Activated CD4-positive, alpha-beta T cell treated with anti-CD3 and anti-CD28 coated beads, Interleukin-2, Interleukin-4, amounts not matched to agents 100 ng/mL and 50 ng/mL, durations not matched to agents 16 hours and 8 hours (primary cell): ENCODE results near the gene CDC45.

Experiments used
- DNase-seq: peaks from one replicate; pipeline ENCODE4 v3.0.0-alpha.2; 2020; ENCODE audit warnings: low spot score

The CDC45 gene

DNA sequence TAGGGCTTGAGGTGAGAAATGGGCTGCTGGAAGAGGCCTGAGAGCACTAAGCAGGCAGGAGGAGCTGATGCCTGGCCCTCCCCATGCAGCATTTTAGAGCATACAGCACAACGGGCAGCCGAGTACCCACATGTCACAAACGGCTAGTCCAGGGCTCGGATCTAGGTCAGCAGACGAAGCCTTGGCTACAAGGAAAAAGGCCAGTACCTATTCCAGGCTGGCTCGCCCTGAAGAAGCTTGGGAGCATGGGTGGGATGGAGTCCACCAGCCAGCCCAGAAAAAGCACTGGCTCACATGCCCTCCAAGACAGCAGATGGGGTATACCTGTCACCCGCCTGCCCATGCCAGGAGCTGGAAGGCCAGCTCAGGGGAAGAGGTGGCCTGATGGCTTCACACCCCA is 10.3 kb upstream of the CDC45 start:
- no peak for DNase-seq

DNA sequence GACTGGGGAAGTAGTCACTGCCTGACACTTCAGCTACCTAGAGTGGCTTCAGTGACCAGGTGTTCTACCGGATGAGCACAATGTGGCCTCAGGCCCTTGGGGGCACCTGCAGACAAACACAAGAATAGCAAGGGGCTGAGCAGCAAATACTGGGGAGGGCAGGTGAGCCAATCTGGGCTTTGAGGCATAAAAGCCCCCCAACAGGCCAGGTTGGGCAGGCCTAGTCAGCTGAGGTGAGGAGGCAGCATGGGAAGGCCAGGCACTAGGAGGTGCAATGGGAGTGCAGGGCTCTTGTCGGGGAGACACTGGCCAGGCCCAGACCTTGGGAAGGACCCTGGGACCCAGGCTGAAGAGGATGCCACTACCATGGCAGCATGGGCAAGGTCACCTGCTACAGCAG is 9.7 kb upstream of the CDC45 start:
- no peak for DNase-seq

DNA sequence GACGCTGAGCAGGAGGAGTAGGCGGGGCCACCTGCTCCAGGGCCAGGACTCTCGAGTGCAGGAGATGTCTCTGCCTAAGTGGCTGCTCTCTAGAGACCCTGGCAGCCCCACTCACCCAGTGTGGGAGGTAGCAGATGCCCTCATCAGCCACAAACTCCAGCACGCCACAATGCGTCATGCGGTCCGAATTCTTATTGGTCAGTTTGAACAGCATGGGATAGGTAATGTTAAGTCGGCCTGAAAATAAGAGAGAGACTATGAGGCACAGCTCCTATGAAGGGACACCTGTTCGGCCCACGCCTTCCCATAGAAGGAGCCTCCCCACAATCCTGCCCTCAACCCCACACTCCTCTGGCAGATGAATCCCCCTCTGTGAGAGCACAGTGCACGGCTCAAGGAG is 8.1 kb upstream of the CDC45 start:
- no peak for DNase-seq

DNA sequence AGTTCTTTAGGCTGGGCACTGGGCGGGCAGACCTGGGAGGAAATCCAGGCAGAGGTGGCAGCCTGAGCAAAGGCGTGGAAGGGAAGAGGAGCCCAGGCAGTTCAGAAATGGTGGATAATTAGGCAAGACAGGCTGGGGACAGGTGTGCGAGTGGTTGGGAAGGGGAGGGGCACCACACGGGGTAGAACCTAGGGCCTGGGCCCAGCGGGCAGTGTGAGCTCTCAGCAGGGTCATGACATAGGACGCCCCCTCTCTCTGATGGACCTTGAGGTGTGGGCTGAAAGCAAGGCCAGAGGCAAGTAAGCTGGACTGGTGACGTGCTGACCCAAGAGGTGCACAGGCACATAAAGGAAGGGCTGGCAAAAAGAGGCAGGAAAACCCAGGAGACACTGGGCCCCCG is 7.5 kb upstream of the CDC45 start:
- DNase-seq: no peak

DNA sequence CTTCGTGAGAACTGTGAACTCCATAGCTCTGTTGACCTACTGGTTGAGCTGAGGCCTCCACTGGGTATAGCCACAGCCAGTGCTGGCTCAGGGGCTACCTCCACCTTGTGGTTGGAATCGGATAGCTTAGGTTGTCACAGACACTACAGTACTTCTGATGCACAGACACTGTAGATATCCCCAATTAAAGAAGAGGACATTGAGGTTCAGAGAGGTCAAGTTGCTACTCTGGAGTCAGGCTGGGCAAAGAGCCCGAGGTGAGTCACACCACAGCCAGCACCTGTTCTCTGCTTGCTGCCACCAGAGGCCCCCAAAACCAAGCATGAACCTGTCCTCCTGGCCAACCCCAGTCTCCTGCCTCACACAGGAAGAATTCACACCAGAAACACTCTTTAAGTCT is 6.1 kb upstream of the CDC45 start:
- no peak for DNase-seq

DNA sequence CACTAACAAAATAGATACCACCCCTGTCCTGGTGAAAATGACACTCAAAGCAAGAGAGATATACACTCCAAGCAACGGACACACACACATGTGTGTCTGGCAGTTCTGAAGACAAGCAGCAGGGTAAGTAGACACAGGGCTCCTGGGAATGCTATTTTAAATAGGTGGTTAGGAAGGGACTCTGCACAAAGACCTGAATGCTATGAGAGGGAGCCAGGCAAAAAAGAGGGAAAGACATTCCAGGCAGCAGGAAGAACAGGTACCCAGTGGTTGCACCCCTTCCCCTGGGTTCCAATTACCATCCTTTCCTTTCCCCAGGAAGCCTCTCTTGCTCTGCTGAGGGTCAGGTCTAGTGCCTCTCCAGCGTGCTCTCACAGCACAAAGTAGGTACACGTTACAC is 3.7 kb upstream of the CDC45 start:
- DNase-seq: no peak

DNA sequence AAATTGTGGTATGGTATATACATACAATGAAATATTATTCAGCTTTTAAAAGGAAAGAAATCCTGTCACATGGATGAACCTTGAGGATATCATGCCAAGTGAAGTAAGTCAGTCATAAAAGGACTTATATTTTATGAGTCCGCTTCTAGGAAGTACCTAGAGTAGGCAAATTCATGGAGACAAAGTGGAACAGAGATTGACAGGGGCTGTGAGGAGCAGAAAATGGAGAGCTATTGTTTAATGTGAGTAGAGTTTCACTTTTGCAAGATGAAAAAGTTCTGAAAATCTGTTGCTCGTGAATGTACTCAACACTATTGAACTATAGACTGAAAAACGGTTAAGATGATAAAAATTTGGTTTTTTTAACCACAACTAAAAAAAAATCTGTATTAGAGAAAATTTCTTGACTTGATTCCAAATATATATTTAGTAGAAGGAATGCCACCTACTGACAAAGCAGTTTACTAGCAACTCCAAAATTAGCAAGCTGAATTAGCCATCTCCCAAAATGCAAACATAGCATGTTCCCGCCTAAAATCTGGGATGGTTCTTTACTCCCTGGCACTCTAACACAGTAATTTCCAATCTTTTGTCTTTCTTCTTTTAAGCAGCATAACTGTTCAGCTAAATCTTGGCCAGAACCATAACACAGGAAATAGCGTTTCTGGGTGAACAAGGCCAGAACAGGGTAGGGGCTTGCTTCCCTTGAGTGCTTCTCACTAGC is 2.2 kb upstream of the CDC45 start:
- DNase-seq: peak; percentile 6

DNA sequence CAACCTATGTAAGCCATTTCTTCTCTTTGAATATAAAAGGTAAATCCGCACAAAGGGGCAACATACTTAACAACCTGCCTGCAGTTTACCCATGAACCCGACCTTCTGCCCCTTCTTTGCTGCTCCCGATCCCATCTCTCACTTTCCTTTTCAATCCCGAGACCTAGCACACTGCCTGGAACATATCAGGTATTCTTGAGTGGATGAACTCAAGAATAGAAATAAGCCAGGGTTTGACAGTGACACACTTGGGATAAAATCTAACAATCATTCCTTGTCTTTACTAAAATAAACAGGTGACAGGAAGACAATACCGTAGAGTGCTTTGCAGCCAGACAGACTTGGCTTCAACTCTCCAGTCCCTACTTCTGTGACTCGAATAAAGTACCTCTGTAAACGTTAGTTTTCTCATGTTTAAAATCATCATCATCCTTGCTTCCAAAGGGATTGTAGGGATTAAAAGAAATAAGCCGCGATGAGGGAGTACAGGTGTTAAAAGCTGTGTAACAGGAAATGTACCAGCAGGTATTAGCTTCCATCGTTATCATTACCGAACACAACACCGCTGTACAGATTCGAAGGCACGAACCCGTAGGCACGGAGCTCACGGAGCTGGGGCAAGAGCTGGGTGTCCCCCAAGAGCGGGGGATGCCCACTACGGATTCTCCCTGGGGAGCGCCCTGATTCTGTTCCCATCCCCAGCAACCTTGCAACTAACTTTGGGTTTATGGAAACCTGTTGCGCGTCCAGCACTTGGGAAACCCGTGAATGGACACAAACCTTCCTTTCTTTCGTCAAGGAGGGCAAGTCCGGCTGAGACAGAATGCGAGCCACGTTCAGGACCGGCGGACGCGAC is 1.4 kb upstream of the CDC45 start:
- DNase-seq: no peak

DNA sequence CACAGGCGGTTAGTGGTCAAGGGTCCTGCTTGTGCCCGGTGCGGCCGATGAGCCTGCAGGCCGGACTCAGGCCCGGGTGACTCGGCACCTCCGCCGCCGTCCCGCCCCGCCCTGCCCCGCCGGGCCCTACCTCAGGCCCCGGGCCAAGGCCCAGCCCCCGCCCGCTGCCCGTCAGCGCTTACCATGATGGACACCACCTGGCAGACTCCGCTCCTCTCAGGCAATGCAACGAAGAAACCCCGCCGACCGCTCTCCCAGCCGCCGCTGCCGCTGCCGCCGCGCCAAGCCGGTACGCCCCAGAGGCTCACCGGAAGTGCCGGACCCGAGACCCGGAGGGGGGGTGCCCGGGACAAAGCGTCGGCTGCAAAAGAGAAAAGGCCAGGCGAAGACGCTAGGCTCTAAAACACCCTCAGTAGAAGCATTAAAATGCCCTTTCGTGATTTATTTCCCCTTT is 792 bp upstream of the CDC45 start, which contains the start of gene UFD1:
TSS of gene UFD1 (minus strand) at position 293 of the 454 bp plus-strand sequence. CDS start at position 185, 108 bp downstream.
- DNase-seq: peak; percentile 82

DNA sequence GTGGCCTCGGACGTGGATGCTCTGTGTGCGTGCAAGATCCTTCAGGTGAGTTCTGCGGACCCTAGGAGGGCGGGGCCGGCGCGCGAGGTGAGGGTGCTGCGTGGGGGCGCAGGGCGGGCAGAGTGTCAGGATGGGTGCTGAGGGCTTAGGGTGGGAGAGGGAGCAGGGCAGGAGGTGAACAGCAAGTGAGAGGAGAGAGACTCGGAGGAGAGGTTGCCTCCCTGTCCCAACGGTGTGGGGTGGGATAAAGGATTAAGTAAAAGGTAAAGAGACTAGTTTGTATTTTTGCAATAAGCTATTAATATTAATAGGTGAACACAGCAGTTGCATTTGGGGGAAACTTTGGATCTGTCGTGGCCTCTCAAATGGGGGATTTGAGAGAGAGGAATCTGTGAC is 451 bp downstream of the CDC45 start:
- no peak for DNase-seq

DNA sequence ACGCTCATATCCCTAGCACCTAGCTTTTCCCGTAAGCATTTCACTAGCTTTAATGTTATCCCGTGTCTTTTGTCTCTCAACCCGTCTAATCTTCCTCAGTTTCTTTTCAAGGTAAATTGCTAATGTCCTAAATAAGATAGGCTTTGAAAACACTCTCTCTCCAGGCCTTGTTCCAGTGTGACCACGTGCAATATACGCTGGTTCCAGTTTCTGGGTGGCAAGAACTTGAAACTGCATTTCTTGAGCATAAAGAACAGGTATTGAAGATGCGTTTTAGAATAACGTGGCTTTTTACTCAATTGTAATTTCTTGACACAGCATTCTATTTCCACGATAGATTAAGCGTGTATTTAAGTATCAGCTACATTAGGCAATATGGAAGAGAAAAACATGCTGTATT is 1.1 kb downstream of the CDC45 start:
- no peak for DNase-seq

DNA sequence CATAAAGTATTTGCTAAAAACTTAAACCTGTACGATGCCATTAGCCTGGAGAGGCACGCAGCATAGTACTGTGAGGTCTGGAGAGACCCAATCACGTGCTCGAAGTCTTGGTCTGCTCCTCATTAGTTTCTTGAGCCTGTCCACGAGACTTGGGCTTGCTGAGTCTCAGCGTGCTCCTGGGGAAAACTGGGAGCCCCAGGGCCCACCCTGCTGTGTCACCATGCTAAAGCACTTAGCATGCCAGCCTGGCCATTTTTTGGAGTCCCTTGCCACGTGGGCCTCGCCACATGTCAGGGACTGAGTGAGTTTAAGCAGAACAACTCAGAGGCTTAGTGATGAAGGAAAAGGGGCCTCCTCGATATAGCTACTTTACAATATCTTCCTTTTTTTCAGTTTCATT is 2.6 kb downstream of the CDC45 start:
- no peak for DNase-seq

DNA sequence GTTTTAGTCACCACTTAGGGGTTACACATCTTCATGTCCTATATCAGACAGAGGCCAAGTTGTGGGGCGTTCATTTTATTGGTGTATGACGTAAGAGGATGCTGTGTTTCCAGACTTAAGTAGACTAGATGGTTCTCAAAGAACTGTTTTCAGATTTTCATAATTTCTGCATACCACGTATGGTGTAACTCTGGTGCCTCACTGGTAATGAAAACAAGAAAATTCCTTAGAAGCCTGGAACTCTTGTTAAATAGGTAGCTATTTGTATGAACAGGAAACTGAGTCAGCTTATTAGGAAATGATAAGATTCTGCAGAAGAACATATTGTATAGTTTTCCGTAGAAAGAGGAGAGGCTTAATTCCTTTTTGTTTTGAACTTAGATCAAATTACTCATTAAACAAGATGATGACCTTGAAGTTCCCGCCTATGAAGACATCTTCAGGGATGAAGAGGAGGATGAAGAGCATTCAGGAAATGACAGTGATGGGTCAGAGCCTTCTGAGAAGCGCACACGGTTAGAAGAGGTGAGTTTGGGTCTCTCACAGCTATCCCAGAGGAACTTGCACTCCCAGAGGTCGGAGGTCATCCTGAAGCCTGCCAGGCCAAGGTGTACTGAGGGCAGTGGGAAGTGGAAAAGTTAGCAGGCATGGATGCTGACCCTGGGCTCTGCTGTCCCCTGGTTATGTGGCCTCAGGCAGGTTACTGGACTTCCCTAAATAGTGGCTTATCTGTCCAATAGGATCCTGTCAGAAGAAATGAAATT is 3.9 kb downstream of the CDC45 start:
- no peak for DNase-seq

DNA sequence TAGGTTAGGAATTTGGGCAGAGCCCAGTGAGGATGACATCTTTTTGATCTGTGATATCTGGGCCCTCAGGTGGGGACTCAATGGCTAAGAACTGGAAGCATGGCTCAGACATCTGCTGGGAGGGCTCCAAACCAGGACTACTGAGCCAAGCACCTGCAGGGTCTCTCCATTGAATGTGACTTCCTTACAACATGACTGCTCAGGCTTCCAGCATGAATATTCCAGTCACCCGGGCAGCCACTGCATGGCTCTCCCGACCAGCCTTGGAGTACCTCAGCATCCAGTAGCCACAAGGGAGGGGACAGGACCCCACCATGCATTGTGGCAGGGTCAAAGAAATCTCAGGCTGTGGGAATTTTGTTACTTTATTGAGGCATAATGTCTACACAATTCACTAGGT is 8.6 kb downstream of the CDC45 start:
- DNase-seq: no peak

DNA sequence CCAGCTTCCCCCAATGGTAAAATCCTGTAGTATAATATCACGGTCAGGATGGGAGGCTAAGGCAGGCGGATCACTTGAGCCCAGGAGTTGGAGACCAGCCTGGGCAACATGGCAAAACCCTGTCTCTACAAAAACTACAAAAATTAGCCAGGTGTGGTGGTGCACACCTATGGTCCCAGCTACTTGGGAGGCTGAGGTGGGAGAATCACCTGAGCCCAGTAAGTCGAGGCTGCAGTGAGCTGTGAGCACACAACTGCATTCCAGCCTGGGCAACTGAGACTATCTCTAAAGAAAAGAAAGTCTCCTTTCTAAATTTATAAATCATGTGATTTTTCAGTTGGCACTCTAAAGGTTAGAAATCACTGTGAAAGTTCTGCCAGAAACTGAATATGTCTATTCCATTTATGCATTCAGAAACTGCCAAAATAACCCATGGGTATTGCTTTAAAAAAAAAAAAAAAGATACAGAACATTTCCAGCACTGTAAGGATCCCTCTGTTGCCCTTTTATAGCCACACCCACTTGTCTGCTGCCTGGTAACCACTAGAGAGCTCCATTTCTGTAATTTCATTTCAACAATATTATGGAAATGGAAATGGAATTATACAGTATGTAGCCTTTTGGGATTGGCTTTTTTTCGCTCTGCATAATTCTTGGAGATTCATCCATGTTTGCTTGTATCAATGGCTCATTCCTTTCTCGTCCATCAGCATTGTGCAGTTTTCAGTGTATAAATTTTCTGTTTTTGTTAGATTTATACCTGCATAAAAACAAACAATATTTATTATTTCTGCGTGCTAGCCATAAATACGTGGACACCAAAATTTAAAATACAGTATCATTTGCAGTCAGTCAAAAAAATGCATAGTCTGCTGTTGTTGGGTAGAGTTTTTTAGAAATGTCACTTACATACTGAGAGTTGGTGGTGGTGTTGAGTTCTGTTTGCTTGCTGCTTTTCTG is 9.4 kb downstream of the CDC45 start:
- DNase-seq: no peak

DNA sequence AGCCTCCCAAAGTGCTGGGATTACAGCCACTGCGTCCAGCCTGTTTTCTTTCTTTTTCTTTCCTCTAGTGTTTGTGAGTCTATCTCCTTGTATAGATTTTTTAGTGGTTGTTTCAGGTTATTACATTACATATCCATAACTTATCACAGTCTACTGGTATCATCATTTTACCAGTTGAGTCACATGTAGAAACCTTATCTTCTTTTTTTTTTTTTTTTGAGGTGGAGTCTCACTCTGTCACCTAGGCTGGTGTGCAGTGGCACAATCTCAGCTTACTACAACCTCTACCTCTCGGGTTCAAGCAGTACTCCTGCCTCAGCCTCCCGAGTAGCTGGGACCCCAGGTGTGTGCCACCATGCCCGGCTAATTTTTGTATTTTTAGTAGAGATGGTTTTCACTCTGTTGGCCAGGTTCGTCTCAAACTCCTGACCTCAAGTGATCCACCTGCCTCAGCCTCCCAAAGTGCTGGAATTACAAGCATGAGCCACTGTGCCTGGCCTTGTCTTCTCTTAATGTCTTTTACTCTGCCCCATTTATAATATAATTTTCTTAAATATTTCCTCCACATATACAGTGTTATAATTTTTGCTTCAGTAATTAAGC is 11.0 kb downstream of the CDC45 start:
- DNase-seq: no peak

DNA sequence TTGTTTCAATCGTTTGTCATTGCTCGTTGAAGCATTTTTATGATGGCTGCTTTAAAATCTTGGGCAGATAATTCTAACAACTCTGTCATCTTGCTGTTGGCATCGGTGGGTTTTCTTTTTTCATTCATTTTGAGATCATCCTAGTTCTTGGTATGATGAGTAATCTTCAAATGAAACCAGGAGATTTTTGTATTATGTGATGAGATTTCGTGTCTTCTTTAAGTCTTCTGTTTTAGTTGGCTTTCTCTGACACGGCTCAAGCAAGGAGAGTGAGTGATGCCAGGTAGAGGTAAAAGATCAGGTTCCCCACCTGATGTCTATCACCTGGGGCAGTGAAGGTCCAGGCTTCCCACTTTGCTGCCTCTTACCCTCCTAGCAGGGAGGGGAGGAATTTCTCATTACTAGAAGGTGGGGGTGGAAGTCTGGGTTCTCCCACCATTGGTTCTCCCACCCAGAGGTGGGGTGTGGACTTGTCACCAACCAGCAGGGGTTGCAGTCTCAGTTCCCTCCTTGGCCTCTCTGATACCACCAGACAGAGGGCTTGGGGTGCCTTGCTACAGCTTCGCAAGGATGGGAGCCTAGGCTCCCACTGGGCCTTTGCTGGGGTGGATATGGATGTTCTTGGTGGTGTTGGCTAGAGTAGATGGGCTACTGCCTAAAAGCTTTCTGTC is 12.9 kb downstream of the CDC45 start:
- DNase-seq: peak; percentile 31

DNA sequence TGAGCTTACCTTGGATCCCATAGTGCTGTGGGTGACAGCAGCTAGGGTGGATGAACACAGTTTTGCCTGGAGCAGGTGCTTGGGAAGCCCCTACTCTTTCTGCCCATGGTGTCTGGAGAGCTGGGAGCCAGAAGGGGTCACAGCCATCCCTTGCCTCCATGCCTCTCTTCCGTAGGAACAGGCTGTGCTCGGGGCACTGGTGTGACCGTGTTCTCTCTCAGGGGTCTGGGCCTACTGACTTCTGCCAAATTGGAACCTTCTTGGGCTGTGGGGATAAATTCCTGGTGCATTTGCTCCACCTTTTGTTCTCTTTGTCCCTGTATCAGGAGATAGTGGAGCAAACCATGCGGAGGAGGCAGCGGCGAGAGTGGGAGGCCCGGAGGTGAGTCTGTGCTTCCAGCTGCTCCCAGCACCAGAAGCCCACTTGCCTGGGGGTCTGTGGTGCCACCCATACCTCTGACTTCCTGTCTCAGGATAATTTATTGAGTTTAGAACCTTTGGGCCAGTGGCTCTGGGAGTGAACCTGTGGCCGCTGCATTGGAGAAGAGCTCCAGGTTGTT is 14.4 kb downstream of the CDC45 start:
- no peak for DNase-seq

DNA sequence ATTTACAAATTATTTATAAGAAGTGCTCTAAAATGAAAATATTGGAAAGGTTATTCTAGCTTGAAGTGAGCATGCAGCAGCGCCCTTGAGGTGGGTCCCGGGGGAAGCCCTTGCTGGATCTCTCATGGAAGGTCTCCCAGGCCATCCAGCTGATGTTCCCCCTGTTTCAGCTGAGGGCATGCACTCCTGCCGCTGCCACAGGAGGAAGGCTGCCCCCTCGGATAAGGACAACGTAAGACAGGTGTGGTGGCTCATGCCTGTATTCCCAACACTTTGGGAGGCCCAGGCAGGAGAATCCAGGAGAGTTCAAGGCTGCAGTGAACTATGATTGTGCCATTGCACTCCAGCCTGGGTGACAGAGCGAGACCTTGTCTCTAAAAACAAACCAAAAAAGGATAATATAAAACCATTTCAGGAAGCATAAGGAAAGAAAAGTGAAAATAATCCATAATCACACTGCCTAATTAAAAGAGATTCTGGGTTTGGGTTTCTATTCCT is 15.0 kb downstream of the CDC45 start:
- DNase-seq: no peak
